Brain microvascular endothelial cell (primary cell): ENCODE data around the gene WWC2.
A peak's percentile ranks its signal among the peaks of the same experiment; 100 is the strongest.

Source experiments
- DNase-seq: peaks from one replicate; pipeline ENCODE4 v3.0.0-alpha.2; 2020
- H3K27ac ChIP-seq: fragments of 250-450 bp; sonication (Bioruptor Pico); 2 replicates; pipeline ENCODE4 v1.5.1; 2020; ENCODE audit warnings: mild to moderate bottlenecking, moderate library complexity
- H3K27me3 ChIP-seq: fragments of 250-450 bp; sonication (Bioruptor Pico); replicated peaks from 2 replicates; pipeline ENCODE4 v1.5.1; 2020; ENCODE audit warnings: mild to moderate bottlenecking
- H3K36me3 ChIP-seq: fragments of 250-450 bp; sonication (Bioruptor Pico); replicated peaks from 2 replicates; pipeline ENCODE4 v1.5.1; 2020; ENCODE audit warnings: mild to moderate bottlenecking
- H3K4me3 ChIP-seq: 2 replicates; pipeline ENCODE4 v1.5.1; 2011; ENCODE audit warnings: low read depth, mild to moderate bottlenecking, control low read depth, low read length, moderate library complexity
- in situ Hi-C: cut with HindIII; loops from 2 replicates; pipeline ENCODE4 v1.10.0; 2017; ENCODE audit warnings: low sequenced_read_pairs, low pct_ligation_motif_present
- TF ChIP-seq, protein P1 (sequence below): IDR thresholded peaks from 2 replicates; pipeline ENCODE4 v1.5.1; 2011; ENCODE audit warnings: low read depth, mild to moderate bottlenecking, moderate library complexity, low read length, control low read depth, inconsistent platforms; ENCODE audit errors: missing control alignments

The WWC2 gene

GRCh38 chr4:183200453-183200852 lies 101.4 kb downstream of the WWC2 start:
- no peaks in the 10 kb centered on the region for H3K36me3 ChIP-seq
- H3K27ac ChIP-seq: peak overlapping the region; percentile 42
- TF ChIP-seq, protein P1, sequence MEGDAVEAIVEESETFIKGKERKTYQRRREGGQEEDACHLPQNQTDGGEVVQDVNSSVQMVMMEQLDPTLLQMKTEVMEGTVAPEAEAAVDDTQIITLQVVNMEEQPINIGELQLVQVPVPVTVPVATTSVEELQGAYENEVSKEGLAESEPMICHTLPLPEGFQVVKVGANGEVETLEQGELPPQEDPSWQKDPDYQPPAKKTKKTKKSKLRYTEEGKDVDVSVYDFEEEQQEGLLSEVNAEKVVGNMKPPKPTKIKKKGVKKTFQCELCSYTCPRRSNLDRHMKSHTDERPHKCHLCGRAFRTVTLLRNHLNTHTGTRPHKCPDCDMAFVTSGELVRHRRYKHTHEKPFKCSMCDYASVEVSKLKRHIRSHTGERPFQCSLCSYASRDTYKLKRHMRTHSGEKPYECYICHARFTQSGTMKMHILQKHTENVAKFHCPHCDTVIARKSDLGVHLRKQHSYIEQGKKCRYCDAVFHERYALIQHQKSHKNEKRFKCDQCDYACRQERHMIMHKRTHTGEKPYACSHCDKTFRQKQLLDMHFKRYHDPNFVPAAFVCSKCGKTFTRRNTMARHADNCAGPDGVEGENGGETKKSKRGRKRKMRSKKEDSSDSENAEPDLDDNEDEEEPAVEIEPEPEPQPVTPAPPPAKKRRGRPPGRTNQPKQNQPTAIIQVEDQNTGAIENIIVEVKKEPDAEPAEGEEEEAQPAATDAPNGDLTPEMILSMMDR: no peak
- H3K4me3 ChIP-seq: no peak overlapping the region
- peak; percentile 93 for DNase-seq
- in situ Hi-C loops: no loop called here
- no peaks in the 10 kb centered on the region for H3K27me3 ChIP-seq

GRCh38 chr4:183201331-183201730 lies 102.3 kb downstream of the WWC2 start:
- no peaks in the 10 kb centered on the region for H3K36me3 ChIP-seq
- H3K4me3 ChIP-seq: no peak overlapping the region
- in situ Hi-C loops: no loop called here
- no peaks in the 10 kb centered on the region for H3K27me3 ChIP-seq
- H3K27ac ChIP-seq: peak overlapping the region; percentile 42
- DNase-seq: peak; percentile 77
- TF ChIP-seq, protein P1: no peak

GRCh38 chr4:183202523-183202922 lies 103.5 kb downstream of the WWC2 start:
- Histone ChIP-seq H3K27me3 (no peaks in the 10 kb centered on the region), H3K36me3 (no peaks in the 10 kb centered on the region), H3K4me3 (no peak overlapping the region), H3K27ac (no peak overlapping the region)
- TF ChIP-seq, protein P1: no peak
- no peak for DNase-seq
- in situ Hi-C loops: no loop called here

- no peaks in the 10 kb centered on the region for H3K27me3 ChIP-seq
- no peak overlapping the region for H3K4me3 ChIP-seq
- no peak overlapping the region for H3K27ac ChIP-seq
- no peaks in the 10 kb centered on the region for H3K36me3 ChIP-seq
- DNase-seq: no peak
- TF ChIP-seq, protein P1: no peak
- in situ Hi-C loops: no loop called here
These were observed 105.7 kb downstream of the WWC2 start for GRCh38 chr4:183204793-183205192.

- H3K36me3 ChIP-seq: no peaks in the 10 kb centered on the region
- H3K4me3 ChIP-seq: no peak overlapping the region
- DNase-seq: no peak
- no peak overlapping the region for H3K27ac ChIP-seq
- in situ Hi-C loops: no loop called here
- no peaks in the 10 kb centered on the region for H3K27me3 ChIP-seq
- TF ChIP-seq, protein P1: no peak
These were observed 106.1 kb downstream of the WWC2 start for GRCh38 chr4:183205193-183205592.

DNA sequence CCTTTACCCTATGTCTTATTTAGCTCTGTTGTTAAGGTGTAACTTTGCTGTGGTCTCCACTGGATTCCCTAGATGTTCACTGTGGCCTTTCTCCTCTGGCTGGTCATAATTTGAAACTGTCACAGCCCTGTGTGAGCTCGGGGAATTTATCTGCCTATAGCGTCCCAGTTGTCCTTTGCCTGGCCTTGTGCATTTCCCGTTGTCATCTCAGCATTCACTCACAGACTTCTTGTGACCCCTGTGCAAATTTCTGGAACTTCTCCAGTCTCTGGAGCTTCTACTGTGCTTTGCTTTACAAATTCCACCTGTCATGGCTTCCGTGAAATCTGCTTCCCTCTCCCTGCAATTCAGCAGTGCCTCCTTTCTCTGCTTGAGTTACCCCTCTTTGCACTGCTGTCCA lies 106.7 kb downstream of the WWC2 start:
- TF ChIP-seq, protein P1: no peak
- Histone ChIP-seq H3K27ac (no peak overlapping the region), H3K36me3 (no peaks in the 10 kb centered on the region), H3K4me3 (no peak overlapping the region), H3K27me3 (no peaks in the 10 kb centered on the region)
- in situ Hi-C loops: no loop called here
- no peak for DNase-seq
